HG03097 (cell line): ENCODE measurements around the gene STAG2.
"Not testable (repeated sequence)": the region's sequence is repeated elsewhere in the genome, so short reads cannot be mapped to it uniquely, and the experiment has no call there.

Experiments
- ATAC-seq: cut with Tn5 transposase; IDR thresholded peaks from one replicate; pipeline ENCODE4 v1.9.1; 2021; ENCODE audit not compliant: unreplicated experiment, low FRiP score

Gene STAG2

GRCh38 chrX:124030520-124030919 is 69.0 kb downstream of the STAG2 start:
- ATAC-seq: no peak

- ATAC-seq: no peak
These were observed 72.3 kb downstream of the STAG2 start for GRCh38 chrX:124033821-124034220.

DNA sequence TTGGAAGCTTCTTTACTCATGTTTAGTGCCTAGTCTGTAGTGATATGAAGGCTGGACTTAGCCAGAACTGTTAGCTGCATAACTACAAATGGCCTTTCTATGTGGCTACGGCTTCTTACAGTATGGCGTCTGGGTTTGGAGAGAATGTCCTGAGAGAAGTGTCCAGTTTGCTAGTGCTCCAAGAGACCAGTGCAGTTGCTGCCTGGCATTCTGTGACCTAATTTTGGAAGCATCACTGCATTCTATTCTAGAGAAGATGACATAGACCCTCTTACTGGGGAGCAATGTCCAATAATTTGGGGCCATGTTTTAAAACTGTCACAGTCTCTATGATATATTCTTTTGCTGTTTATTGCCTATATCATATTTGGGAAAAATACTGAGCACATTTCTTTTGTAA is 74.2 kb downstream of the STAG2 start:
- ATAC-seq: no peak

GRCh38 chrX:124042042-124042441 is 80.5 kb downstream of the STAG2 start:
- no peak for ATAC-seq

- no peak for ATAC-seq
These were observed 83.6 kb downstream of the STAG2 start for GRCh38 chrX:124045109-124045508.

- not testable (repeated sequence) for ATAC-seq
These were observed 122.9 kb downstream of the STAG2 start for GRCh38 chrX:124084417-124084816.

DNA sequence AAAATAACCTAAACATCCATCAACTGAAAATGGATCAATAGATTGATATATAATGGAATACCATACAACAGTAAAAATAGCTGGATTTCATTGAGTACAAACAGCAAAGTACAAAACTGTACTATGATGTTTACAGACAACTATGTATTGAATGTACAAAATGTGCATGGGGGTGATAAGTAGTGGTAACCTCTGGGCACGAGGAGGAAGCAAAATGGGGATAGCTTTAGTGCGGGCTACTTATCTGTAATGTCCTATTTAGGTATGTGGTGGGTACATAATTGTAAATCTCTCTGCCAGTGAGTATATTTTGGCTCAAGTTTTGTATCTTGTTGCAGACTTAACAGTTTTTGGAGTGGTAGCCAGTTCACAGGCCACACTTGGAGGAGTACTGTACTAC is 123.6 kb downstream of the STAG2 start:
- no peak for ATAC-seq

DNA sequence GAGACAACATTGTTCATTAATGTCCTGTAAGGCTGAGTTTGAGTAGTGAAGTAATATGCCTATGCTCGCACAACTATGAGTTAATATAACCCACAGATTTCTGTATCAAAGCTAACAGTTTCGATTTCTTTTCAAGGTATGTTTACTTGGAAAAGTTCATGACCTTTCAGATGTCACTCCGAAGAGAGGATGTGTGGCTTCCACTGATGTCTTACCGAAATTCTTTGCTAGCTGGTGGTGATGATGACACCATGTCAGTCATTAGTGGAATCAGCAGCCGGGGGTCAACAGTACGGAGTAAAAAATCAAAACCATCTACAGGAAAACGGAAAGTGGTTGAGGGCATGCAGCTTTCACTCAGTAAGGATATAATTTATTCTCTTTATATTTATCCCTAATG is 124.9 kb downstream of the STAG2 start:
- ATAC-seq: no peak

GRCh38 chrX:124087000-124087746 is 125.7 kb downstream of the STAG2 start:
- no peak for ATAC-seq

DNA sequence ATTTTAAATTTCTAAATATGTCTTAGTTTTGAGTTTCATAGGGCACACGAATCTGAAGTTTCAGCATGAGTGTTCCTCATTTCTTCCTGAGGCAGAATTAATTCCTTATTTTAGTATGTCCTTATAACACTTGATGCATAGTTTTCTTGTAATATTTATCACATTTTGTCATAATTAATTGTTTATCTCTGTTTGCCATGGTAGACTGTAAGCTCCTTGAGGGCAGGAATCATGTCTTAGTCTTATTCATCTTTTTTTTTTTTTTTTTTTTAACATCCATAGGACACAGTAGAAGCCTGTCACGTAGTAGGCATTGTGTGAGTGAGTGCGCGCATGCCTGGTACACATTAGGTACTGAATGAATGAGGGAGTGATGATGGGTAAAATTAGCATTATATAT is 131.7 kb downstream of the STAG2 start:
- no peak for ATAC-seq

DNA sequence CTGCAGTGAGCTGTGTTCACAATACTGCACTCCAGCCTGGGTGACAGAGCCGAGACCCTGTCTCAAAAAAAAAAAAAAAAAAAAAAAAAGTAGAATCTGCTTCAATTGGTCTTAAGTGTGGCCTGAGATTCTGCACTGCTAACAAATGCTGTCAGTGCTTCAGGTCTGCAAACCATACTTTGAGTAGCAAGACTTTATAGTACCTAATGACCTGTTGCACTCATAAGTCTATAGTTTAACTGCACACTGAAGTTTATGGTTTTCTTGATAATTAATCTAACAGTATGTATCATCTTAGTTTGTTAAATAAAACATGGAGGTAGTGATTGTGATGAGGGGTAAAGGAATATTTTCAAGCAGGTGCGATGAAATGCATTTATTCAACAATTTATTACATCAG is 135.6 kb downstream of the STAG2 start:
- ATAC-seq: no peak

GRCh38 chrX:124098089-124098488 is 136.6 kb downstream of the STAG2 start:
- ATAC-seq: no peak

- no peak for ATAC-seq
These were observed 142.5 kb downstream of the STAG2 start for GRCh38 chrX:124103966-124104365.

DNA sequence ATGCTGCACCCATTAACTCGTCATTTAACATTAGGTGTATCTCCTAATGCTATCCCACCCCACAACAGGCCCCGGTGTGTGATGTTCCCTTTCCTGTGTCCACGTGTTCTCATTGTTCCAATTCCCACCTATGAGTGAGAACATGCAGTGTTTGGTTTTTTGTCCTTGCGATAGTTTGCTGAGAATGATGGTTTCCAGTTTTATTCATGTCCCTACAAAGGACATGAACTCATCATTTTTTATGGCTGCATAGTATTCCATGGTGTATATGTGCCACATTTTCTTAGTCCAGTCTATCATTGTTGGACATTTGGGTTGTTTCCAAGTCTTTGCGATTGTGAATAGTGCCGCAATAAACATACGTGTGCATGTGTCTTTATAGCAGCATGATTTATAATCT is 143.0 kb downstream of the STAG2 start:
- ATAC-seq: not testable (repeated sequence)

DNA sequence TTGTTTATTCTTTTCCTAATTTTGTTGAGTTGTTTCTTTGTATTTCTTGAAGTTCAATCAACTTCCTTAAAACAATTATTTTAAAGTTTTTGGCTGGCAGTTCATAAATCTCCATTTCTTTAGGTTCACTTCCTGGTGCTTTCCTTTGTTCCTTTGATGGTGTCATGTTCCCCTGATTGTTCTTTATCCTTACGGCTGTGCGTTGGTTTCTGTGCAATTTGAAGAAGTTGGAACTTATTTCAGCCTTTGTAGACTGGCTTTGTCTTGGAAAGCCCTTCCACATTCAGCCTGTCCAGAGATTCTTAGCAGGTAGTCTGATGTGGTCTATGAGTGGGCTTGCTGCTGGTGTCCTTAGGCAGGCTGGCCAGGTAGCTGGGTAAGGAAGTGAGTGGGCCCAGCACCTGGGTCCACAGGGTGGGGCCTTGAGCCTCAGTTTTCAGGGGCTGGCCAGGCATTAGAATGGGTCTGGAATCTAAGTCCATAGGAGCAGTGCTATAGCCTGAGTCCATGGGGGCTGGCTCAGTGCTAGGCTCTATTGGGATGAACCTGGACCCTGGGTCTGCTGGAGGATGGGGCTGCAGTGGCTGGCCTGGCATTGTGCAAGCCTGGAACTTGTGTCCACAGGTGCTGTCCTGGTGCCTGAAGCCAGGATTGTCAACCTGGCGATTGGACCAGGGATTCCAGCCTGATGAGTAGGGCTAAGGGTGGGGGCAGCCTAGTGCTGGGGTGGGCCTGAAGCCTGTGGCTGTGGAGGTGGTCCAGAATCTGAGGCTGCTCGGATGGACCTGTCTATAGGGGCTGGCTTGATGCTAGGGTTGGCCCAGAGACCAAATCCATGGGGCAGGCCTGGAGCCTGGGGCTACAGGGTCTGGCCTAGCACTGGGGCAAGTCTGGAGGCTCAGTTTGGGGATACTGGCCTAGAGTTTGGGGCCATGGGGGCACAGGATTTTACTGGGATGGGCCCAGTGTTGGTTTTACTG is 152.4 kb downstream of the STAG2 start:
- ATAC-seq: no peak

GRCh38 chrX:124117325-124117724 is 155.8 kb downstream of the STAG2 start:
- no peak for ATAC-seq

- ATAC-seq: no peak
These were observed 164.0 kb downstream of the STAG2 start for GRCh38 chrX:124125471-124125870.

- no peak for ATAC-seq
These were observed 166.0 kb downstream of the STAG2 start for GRCh38 chrX:124127496-124127895.

GRCh38 chrX:124132437-124132836 is 170.9 kb downstream of the STAG2 start:
- ATAC-seq: not testable (repeated sequence)

GRCh38 chrX:124145749-124146148 is 184.2 kb downstream of the STAG2 start:
- no peak for ATAC-seq

GRCh38 chrX:124151195-124151594 is 189.7 kb downstream of the STAG2 start:
- no peak for ATAC-seq
